ENCODE results near the gene ANKRD29.

DNA sequence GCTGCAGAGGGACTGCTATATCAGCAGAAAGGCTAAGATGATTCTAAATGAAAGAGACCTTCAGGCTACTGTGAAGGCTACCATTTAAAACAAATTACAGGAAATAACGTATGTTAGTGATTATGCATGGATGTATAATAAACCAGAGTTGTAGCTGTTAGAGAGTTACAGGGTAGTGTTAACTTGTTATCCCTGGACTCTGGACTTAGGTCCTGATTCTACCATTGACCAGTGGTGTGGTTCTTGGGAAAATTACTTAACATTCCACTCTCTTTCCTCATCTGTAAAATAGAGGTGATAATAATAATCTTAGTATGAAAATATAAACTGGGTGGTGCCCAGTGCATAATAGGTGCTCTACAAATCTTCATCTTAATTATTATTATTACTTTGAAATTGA lies 48.7 kb upstream of the ANKRD29 start:
- TF ChIP-seq, protein P1, sequence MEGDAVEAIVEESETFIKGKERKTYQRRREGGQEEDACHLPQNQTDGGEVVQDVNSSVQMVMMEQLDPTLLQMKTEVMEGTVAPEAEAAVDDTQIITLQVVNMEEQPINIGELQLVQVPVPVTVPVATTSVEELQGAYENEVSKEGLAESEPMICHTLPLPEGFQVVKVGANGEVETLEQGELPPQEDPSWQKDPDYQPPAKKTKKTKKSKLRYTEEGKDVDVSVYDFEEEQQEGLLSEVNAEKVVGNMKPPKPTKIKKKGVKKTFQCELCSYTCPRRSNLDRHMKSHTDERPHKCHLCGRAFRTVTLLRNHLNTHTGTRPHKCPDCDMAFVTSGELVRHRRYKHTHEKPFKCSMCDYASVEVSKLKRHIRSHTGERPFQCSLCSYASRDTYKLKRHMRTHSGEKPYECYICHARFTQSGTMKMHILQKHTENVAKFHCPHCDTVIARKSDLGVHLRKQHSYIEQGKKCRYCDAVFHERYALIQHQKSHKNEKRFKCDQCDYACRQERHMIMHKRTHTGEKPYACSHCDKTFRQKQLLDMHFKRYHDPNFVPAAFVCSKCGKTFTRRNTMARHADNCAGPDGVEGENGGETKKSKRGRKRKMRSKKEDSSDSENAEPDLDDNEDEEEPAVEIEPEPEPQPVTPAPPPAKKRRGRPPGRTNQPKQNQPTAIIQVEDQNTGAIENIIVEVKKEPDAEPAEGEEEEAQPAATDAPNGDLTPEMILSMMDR (conservative IDR thresholded peaks at IDR 0.05) = no peak
- TF ChIP-seq ZFX (IDR thresholded peaks at IDR 0.05) = no peak

All from C4-2B (cell line).